ENCODE results near the gene OLFML2A. TPM values are rescaled to one million over a fixed set of nuclear protein-coding genes. Genes with fewer than 3 reads are reported as not detected.

Gene OLFML2A
- total RNA-seq, 1 experiment from 2014 or later = 6.7 TPM

DNA sequence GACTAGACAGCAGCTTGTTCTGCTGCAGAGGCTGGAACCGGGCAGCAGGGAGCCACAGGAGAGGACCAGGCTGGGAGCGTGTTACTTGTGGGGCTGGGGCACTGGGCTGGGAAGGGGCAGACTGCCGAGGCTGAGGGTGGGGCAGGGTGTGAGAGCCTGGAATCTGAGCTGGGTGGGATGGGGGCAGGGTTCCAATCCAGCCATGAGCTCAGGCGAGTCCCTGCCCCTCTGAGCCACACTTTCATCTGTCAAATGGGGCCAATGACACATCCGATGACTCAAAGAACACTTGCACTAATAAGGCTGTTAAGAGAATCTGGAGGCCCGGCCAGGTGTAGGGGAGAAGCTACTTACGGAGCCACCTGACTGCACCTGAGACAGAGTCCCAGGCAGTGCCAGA, 57.7 kb downstream of the OLFML2A start (continued):
- TF ChIP-seq ZNF532 (CRISPR knock-in tag; IDR thresholded peaks at IDR 0.05; ENCODE audit: borderline replicate concordance) = no peak
- no peak for TF ChIP-seq CREM (CRISPR knock-in tag; IDR thresholded peaks at IDR 0.05)
- no peak for TF ChIP-seq GRHL2 (CRISPR knock-in tag; IDR thresholded peaks at IDR 0.05; ENCODE audit: insufficient replicate concordance, severe bottlenecking)

DNA sequence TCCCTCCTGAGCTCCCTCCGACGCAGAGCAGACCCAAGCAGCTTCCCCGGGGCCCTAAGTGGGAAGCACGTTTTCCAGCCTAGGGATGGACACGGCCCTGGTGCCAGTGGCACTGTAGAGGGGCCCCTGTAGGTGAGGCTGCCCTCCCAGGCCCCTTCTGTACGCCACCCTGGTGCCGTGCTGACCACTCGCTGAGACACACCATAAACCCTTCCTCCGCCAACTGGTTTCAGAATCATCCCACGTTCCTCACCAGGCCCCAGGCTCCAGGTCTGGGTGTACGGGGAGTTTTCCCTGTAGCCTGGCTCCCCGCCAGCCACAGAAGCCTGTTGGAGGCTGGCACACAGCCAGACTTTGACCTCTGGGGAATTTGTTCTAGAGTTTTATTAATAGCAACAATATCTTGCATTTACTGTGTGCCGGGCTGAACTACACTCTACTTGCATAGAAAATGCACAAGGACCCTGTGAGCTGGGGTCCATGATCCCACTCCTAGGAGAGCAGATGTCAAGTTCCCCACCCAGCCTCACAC, 58.2 kb downstream of the OLFML2A start:
- POLR2A ChIA-PET = no interaction called here
- ATAC-seq (no peak), DNase-seq (ENCODE audit: low spot score) (no peak)
- peaks cover 3% of the 10 kb centered on the region; the same call in 1 of the 2 replicates for H3K9me3 Mint-ChIP-seq
- no peak overlapping the region for H3K4me3 Mint-ChIP-seq
- H3K4me1 Mint-ChIP-seq = no peaks in the 10 kb centered on the region
- no peak overlapping the region for H3K27ac Mint-ChIP-seq
- no peaks in the 10 kb centered on the region for H3K36me3 Mint-ChIP-seq
- H3K27me3 Mint-ChIP-seq (ENCODE audit: low read depth) = no peaks in the 10 kb centered on the region
- no peak for TF ChIP-seq PRRX2 (CRISPR knock-in tag; IDR thresholded peaks at IDR 0.05)
- TF ChIP-seq CDX4 (CRISPR knock-in tag; IDR thresholded peaks at IDR 0.05; ENCODE audit: borderline replicate concordance) = no peak
- TF ChIP-seq HMGA2 (CRISPR knock-in tag; IDR thresholded peaks at IDR 0.05) = no peak
- TF ChIP-seq RELA (CRISPR knock-in tag; IDR thresholded peaks at IDR 0.05; ENCODE audit: borderline replicate concordance) = no peak
- no peak for TF ChIP-seq JAZF1 (CRISPR knock-in tag; IDR thresholded peaks at IDR 0.05)
- no peak for TF ChIP-seq IRF2 (CRISPR knock-in tag; IDR thresholded peaks at IDR 0.05; ENCODE audit: borderline replicate concordance, low read depth)
- TF ChIP-seq, protein P1, sequence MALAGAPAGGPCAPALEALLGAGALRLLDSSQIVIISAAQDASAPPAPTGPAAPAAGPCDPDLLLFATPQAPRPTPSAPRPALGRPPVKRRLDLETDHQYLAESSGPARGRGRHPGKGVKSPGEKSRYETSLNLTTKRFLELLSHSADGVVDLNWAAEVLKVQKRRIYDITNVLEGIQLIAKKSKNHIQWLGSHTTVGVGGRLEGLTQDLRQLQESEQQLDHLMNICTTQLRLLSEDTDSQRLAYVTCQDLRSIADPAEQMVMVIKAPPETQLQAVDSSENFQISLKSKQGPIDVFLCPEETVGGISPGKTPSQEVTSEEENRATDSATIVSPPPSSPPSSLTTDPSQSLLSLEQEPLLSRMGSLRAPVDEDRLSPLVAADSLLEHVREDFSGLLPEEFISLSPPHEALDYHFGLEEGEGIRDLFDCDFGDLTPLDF (CRISPR knock-in tag; IDR thresholded peaks at IDR 0.05) = no peak
- TF ChIP-seq, protein P2, sequence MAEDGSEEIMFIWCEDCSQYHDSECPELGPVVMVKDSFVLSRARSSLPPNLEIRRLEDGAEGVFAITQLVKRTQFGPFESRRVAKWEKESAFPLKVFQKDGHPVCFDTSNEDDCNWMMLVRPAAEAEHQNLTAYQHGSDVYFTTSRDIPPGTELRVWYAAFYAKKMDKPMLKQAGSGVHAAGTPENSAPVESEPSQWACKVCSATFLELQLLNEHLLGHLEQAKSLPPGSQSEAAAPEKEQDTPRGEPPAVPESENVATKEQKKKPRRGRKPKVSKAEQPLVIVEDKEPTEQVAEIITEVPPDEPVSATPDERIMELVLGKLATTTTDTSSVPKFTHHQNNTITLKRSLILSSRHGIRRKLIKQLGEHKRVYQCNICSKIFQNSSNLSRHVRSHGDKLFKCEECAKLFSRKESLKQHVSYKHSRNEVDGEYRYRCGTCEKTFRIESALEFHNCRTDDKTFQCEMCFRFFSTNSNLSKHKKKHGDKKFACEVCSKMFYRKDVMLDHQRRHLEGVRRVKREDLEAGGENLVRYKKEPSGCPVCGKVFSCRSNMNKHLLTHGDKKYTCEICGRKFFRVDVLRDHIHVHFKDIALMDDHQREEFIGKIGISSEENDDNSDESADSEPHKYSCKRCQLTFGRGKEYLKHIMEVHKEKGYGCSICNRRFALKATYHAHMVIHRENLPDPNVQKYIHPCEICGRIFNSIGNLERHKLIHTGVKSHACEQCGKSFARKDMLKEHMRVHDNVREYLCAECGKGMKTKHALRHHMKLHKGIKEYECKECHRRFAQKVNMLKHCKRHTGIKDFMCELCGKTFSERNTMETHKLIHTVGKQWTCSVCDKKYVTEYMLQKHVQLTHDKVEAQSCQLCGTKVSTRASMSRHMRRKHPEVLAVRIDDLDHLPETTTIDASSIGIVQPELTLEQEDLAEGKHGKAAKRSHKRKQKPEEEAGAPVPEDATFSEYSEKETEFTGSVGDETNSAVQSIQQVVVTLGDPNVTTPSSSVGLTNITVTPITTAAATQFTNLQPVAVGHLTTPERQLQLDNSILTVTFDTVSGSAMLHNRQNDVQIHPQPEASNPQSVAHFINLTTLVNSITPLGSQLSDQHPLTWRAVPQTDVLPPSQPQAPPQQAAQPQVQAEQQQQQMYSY (CRISPR knock-in tag; IDR thresholded peaks at IDR 0.05) = no peak
- TF ChIP-seq USF1 (CRISPR knock-in tag; IDR thresholded peaks at IDR 0.05) = no peak
- TF ChIP-seq, protein P3, sequence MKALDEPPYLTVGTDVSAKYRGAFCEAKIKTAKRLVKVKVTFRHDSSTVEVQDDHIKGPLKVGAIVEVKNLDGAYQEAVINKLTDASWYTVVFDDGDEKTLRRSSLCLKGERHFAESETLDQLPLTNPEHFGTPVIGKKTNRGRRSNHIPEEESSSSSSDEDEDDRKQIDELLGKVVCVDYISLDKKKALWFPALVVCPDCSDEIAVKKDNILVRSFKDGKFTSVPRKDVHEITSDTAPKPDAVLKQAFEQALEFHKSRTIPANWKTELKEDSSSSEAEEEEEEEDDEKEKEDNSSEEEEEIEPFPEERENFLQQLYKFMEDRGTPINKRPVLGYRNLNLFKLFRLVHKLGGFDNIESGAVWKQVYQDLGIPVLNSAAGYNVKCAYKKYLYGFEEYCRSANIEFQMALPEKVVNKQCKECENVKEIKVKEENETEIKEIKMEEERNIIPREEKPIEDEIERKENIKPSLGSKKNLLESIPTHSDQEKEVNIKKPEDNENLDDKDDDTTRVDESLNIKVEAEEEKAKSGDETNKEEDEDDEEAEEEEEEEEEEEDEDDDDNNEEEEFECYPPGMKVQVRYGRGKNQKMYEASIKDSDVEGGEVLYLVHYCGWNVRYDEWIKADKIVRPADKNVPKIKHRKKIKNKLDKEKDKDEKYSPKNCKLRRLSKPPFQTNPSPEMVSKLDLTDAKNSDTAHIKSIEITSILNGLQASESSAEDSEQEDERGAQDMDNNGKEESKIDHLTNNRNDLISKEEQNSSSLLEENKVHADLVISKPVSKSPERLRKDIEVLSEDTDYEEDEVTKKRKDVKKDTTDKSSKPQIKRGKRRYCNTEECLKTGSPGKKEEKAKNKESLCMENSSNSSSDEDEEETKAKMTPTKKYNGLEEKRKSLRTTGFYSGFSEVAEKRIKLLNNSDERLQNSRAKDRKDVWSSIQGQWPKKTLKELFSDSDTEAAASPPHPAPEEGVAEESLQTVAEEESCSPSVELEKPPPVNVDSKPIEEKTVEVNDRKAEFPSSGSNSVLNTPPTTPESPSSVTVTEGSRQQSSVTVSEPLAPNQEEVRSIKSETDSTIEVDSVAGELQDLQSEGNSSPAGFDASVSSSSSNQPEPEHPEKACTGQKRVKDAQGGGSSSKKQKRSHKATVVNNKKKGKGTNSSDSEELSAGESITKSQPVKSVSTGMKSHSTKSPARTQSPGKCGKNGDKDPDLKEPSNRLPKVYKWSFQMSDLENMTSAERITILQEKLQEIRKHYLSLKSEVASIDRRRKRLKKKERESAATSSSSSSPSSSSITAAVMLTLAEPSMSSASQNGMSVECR (CRISPR knock-in tag; IDR thresholded peaks at IDR 0.05; ENCODE audit: borderline replicate concordance) = no peak
- TF ChIP-seq, protein P4, sequence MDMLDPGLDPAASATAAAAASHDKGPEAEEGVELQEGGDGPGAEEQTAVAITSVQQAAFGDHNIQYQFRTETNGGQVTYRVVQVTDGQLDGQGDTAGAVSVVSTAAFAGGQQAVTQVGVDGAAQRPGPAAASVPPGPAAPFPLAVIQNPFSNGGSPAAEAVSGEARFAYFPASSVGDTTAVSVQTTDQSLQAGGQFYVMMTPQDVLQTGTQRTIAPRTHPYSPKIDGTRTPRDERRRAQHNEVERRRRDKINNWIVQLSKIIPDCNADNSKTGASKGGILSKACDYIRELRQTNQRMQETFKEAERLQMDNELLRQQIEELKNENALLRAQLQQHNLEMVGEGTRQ (CRISPR knock-in tag; IDR thresholded peaks at IDR 0.05) = no peak
- TF ChIP-seq MAX (CRISPR knock-in tag; IDR thresholded peaks at IDR 0.05) = no peak
- TF ChIP-seq GRHL2 (CRISPR knock-in tag; IDR thresholded peaks at IDR 0.05; ENCODE audit: insufficient replicate concordance, severe bottlenecking) = no peak
- TF ChIP-seq MYBL2 (CRISPR knock-in tag; IDR thresholded peaks at IDR 0.05) = no peak
- CTCF ChIA-PET = interaction anchor here (0.7 to 12.7 kb wide), 5 partner anchors 11 to 416 kb away, joined by 3 to 323 read pairs (median 4); partner anchors contain the start of genes NR6A1, OLFML2A and WDR38

Data from WTC11 (cell line).